Adrenal gland (tissue), 5 donors: ENCODE results near the gene UBAC2.
"Not testable (repeated sequence)": the region's sequence is repeated elsewhere in the genome, so short reads cannot be mapped to it uniquely, and the experiment has no call there.

Experiments used
- POLR2A ChIP-seq, 2 donors: fragments of 450-650 bp; IDR thresholded peaks; one replicate each; pipeline ENCODE4 v1.6.1; 2017; ENCODE audit warnings: antibody characterized with exemption in 2 of 2, mild to moderate bottlenecking in 2 of 2, moderate library complexity in 1 of 2
- TF ChIP-seq, protein P1 (sequence below), 6 experiments: fragments of 450-650 bp in 4 of 6; fragments of 200-600 bp in 2 of 6; sonication (generic) in 1 of 6; IDR thresholded peaks; 1 replicate in 5 of 6; 2 replicates in 1 of 6; pipeline versions ENCODE4 v1.5.1 to v1.8.0; 2016 to 2021; ENCODE audit warnings: antibody characterized with exemption in 6 of 6, mild to moderate bottlenecking in 2 of 6, moderate library complexity in 1 of 6
- donor health status: DM: no; HTN: no; CAD: no.

GRCh38 chr13:99249178-99249577, 48.5 kb downstream of the UBAC2 start:
- TF ChIP-seq, protein P1, sequence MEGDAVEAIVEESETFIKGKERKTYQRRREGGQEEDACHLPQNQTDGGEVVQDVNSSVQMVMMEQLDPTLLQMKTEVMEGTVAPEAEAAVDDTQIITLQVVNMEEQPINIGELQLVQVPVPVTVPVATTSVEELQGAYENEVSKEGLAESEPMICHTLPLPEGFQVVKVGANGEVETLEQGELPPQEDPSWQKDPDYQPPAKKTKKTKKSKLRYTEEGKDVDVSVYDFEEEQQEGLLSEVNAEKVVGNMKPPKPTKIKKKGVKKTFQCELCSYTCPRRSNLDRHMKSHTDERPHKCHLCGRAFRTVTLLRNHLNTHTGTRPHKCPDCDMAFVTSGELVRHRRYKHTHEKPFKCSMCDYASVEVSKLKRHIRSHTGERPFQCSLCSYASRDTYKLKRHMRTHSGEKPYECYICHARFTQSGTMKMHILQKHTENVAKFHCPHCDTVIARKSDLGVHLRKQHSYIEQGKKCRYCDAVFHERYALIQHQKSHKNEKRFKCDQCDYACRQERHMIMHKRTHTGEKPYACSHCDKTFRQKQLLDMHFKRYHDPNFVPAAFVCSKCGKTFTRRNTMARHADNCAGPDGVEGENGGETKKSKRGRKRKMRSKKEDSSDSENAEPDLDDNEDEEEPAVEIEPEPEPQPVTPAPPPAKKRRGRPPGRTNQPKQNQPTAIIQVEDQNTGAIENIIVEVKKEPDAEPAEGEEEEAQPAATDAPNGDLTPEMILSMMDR (IDR thresholded peaks at IDR 0.05) = not testable (repeated sequence)
- not testable (repeated sequence) for TF ChIP-seq POLR2A (IDR thresholded peaks at IDR 0.05)
